Suprapubic skin (tissue), 4 donors: ENCODE measurements around the gene CCT7. TPM values are rescaled to one million over a fixed set of nuclear protein-coding genes. Genes with fewer than 3 reads are reported as not detected.

ENCODE experiments used
- DNase-seq, 2 donors: peaks; one replicate each; pipeline ENCODE4 v3.0.0-alpha.2; 2019; ENCODE audit warnings: low spot score in 2 of 2
- H3K27ac ChIP-seq: fragments of 200-600 bp; sonication (generic); one replicate; pipeline ENCODE4 v1.5.1; 2019
- H3K27me3 ChIP-seq: fragments of 200-600 bp; sonication (generic); one replicate; pipeline ENCODE4 v1.5.1; 2019
- H3K36me3 ChIP-seq: fragments of 200-600 bp; sonication (generic); one replicate; pipeline ENCODE4 v1.5.1; 2019
- H3K4me1 ChIP-seq: fragments of 200-600 bp; sonication (generic); one replicate; pipeline ENCODE4 v1.5.1; 2019
- H3K4me3 ChIP-seq: fragments of 200-600 bp; sonication (generic); one replicate; pipeline ENCODE4 v1.5.1; 2019; ENCODE audit warnings: mild to moderate bottlenecking
- H3K9me3 ChIP-seq: fragments of 200-600 bp; sonication (generic); one replicate; pipeline ENCODE4 v1.5.1; 2019
- CTCF ChIP-seq, 2 donors: fragments of 200-600 bp in 1 of 2; fragments of 450-650 bp in 1 of 2; sonication (generic) in 1 of 2; IDR thresholded peaks; one replicate each; pipeline ENCODE4 v1.5.1; 2016 to 2019; ENCODE audit warnings: antibody characterized with exemption in 2 of 2, mild to moderate bottlenecking in 1 of 2, moderate library complexity in 1 of 2
- EP300 ChIP-seq: sonication (generic); formaldehyde crosslinking; IDR thresholded peaks from one replicate; pipeline ENCODE4 v1.6.1; 2017; ENCODE audit warnings: antibody characterized with exemption
- POLR2A ChIP-seq, 2 donors: fragments of 450-650 bp; IDR thresholded peaks; one replicate each; pipeline ENCODE4 v1.6.1; 2017; ENCODE audit warnings: antibody characterized with exemption in 2 of 2, mild to moderate bottlenecking in 2 of 2, moderate library complexity in 2 of 2
- POLR2AphosphoS5 ChIP-seq, 3 donors: sonication (generic); formaldehyde crosslinking; IDR thresholded peaks; one replicate each; pipeline ENCODE4 v1.6.1; 2017; ENCODE audit warnings: antibody characterized with exemption in 3 of 3
- WGBS: methylation state at CpG from one replicate; pipeline ENCODE4 v1.1.5; 2018; 5-methylcytosine and 5-hydroxymethylcytosine counted together
- total RNA-seq, 4 donors: library from RNA; depleted of rRNA; stranded (reverse); fragments of >200 nt; gene quantifications; one replicate each; pipeline ENCODE4 v1.1.0, GENCODE V29; 2016

CCT7 gene
- total RNA-seq, 4 donors from 2014 or later = 99.7 to 175 (median 158) TPM

GRCh38 chr2:73297586-73297985 is 63.5 kb downstream of the CCT7 start:
- no peak for DNase-seq
- TF ChIP-seq CTCF (IDR thresholded peaks at IDR 0.05) = no peak
- no peak for TF ChIP-seq POLR2AphosphoS5 (IDR thresholded peaks at IDR 0.05)
- no peak for TF ChIP-seq EP300
- TF ChIP-seq POLR2A (IDR thresholded peaks at IDR 0.05) = no peak
- Histone ChIP-seq H3K27me3 (peaks cover 78% of the 10 kb centered on the region), H3K4me3 (no peak overlapping the region), H3K9me3 (no peaks in the 10 kb centered on the region), H3K27ac (no peak overlapping the region), H3K36me3 (no peaks in the 10 kb centered on the region), H3K4me1 (peaks cover 13% of the 10 kb centered on the region)
- 59% methylated on average over 4 of the region's 4 CpGs for WGBS

GRCh38 chr2:73300926-73301325 is 66.8 kb downstream of the CCT7 start:
- Histone ChIP-seq H3K4me3 (no peak overlapping the region), H3K36me3 (no peaks in the 10 kb centered on the region), H3K9me3 (no peaks in the 10 kb centered on the region), H3K4me1 (no peaks in the 10 kb centered on the region), H3K27ac (no peak overlapping the region), H3K27me3 (peaks cover 50% of the 10 kb centered on the region)
- TF ChIP-seq POLR2A (IDR thresholded peaks at IDR 0.05) (no peak), EP300 (no peak), CTCF (IDR thresholded peaks at IDR 0.05) (no peak), POLR2AphosphoS5 (IDR thresholded peaks at IDR 0.05) (no peak)
- no peak for DNase-seq
- WGBS = 25% methylated on average over 3 of the region's 3 CpGs

GRCh38 chr2:73301636-73302035 is 67.5 kb downstream of the CCT7 start:
- WGBS = 82% methylated on average over 4 of the region's 4 CpGs
- Histone ChIP-seq H3K4me1 (no peaks in the 10 kb centered on the region), H3K4me3 (no peak overlapping the region), H3K27ac (no peak overlapping the region), H3K9me3 (no peaks in the 10 kb centered on the region), H3K27me3 (peaks cover 45% of the 10 kb centered on the region), H3K36me3 (no peaks in the 10 kb centered on the region)
- DNase-seq = no peak
- no peak for TF ChIP-seq CTCF (IDR thresholded peaks at IDR 0.05)
- no peak for TF ChIP-seq POLR2A (IDR thresholded peaks at IDR 0.05)
- TF ChIP-seq EP300 = no peak
- no peak for TF ChIP-seq POLR2AphosphoS5 (IDR thresholded peaks at IDR 0.05)

Other genes starting within 250 kb of the CCT7 start
- 10 to 100 TPM; 11.9 to 25.7 (median 18.8) TPM for gene SFXN5, start 162.6 kb upstream of the CCT7 start, total RNA-seq
- 10 to 100 TPM; 24.9 to 39.5 (median 29.1) TPM for gene RAB11FIP5, start 121.4 kb upstream of the CCT7 start, total RNA-seq
- gene NOTO, start 31.7 kb upstream of the CCT7 start, total RNA-seq = not detected
- gene SMYD5, start 20.1 kb upstream of the CCT7 start, total RNA-seq = 10 to 100 TPM; 17.0 to 38.4 (median 20.0) TPM
- gene PRADC1, start 1.1 kb upstream of the CCT7 start, total RNA-seq = 10 to 100 TPM in 3 of 4 donors, 1 to 10 TPM in 1; 7.4 to 34.8 (median 25.3) TPM
- gene FBXO41, start 50.2 kb downstream of the CCT7 start, total RNA-seq = 1 to 10 TPM; 1.1 to 8.2 (median 5.7) TPM
- gene EGR4, start 59.2 kb downstream of the CCT7 start, total RNA-seq = not detected
- 10 to 100 TPM; 12.3 to 24.0 (median 18.5) TPM for gene ALMS1, start 151.5 kb downstream of the CCT7 start, total RNA-seq